Activated B cell treated with CpG ODN at 0.5 μM for 24 hours (primary cell): ENCODE data around the gene ANGPTL4. TPM values are rescaled to one million over a fixed set of nuclear protein-coding genes. Genes with fewer than 3 reads are reported as not detected.

Experiments
- ATAC-seq: fragments of 200-7000 bp; cut with Tn5 transposase; one replicate; pipeline ENCODE4 v1.10.0; 2021; ENCODE audit warnings: low read depth, mild to moderate bottlenecking, moderate library complexity
- CTCF ChIA-PET: fragments of 350-600 bp; sonication (Branson Sonifier 250); formaldehyde crosslinking; loops from one replicate; lab custom pipeline; 2021; ENCODE audit warnings: antibody characterized with exemption; lab: Charles Lee
- POLR2A ChIA-PET: fragments of 350-600 bp; sonication (Branson Sonifier 250); formaldehyde crosslinking; loops from one replicate; lab custom pipeline; 2021; ENCODE audit warnings: antibody characterized with exemption; lab: Charles Lee
- DNase-seq: peaks from one replicate; pipeline ENCODE4 v3.0.0; 2022
- H3K27ac Mint-ChIP-seq: one replicate; pipeline ENCODE4 v1.8.0; 2020; ENCODE audit warnings: mixed read lengths
- H3K27me3 Mint-ChIP-seq: one replicate; pipeline ENCODE4 v1.8.0; 2021; ENCODE audit warnings: mixed read lengths
- H3K36me3 Mint-ChIP-seq: one replicate; pipeline ENCODE4 v1.8.0; 2021; ENCODE audit warnings: low read depth, mixed read lengths
- H3K4me1 Mint-ChIP-seq: one replicate; pipeline ENCODE4 v1.8.0; 2021; ENCODE audit warnings: mixed read lengths
- H3K4me3 Mint-ChIP-seq: one replicate; pipeline ENCODE4 v1.8.0; 2020; ENCODE audit warnings: mild to moderate bottlenecking, mixed read lengths
- H3K9me3 Mint-ChIP-seq: one replicate; pipeline ENCODE4 v1.8.0; 2020; ENCODE audit warnings: mixed read lengths
- CTCF ChIP-seq: fragments of 200-600 bp; IDR thresholded peaks from one replicate; pipeline ENCODE4 v1.8.0; 2022; ENCODE audit warnings: antibody characterized with exemption, mild to moderate bottlenecking
- intact Hi-C: fragments of 100-400 bp; cut with micrococcal nuclease; formaldehyde crosslinking; loops from one replicate; pipeline ENCODE4 v1.15.1; 2024
- total RNA-seq: library from RNA; stranded (reverse); gene quantifications from 2 replicates; pipeline ENCODE4 v1.2.3, GENCODE V29; 2022

Gene ANGPTL4
- total RNA-seq, 1 donor from 2014 or later: not detected

GRCh38 chr19:8389891-8390616, 26.1 kb downstream of the ANGPTL4 start, which contains the start of gene RAB11B:
Gene RAB11B (plus strand): TSS chr19:8390360. CDS start chr19:8390417, 57 bp downstream.
- intact Hi-C loops: loop anchor here (1.0 to 10.0 kb wide), 7 partner anchors 23 to 470 kb away; partner anchors contain the start of genes HNRNPM, KANK3, MARCHF2 and NDUFA7
- POLR2A ChIA-PET: interaction anchor here (0.5 to 2.2 kb wide), 12 partner anchors 10 to 688 kb away, joined by 3 to 17 read pairs (median 4); partner anchors contain the start of genes FCER2, HNRNPM, MARCHF2 and NDUFA7
- Mint-ChIP-seq H3K36me3 (peaks cover 12% of the 10 kb centered on the region), H3K4me3 (peak within 1 kb of the TSS; percentile 95), H3K9me3 (peaks cover 3% of the 10 kb centered on the region), H3K4me1 (peaks cover 27% of the 10 kb centered on the region), H3K27me3 (no peaks in the 10 kb centered on the region), H3K27ac (peak within 1 kb of the TSS; percentile 94)
- ATAC-seq: peak; percentile 88
- no peak for TF ChIP-seq CTCF
- CTCF ChIA-PET: interaction anchor here (1.2 kb wide), 1 partner anchor 23 kb away, joined by 4 read pairs; the partner anchor contains the start of gene MARCHF2
- peak; percentile 92 for DNase-seq

- ChIA-PET POLR2A (interaction anchor here (0.5 to 2.2 kb wide), 12 partner anchors 9 to 689 kb away, joined by 3 to 17 read pairs (median 4); partner anchors contain the start of genes FCER2, HNRNPM, MARCHF2 and NDUFA7), CTCF (interaction anchor here (1.2 kb wide), 1 partner anchor 22 kb away, joined by 4 read pairs; the partner anchor contains the start of gene MARCHF2)
- DNase-seq: peak; percentile 86
- peaks cover 27% of the 10 kb centered on the region for H3K4me1 Mint-ChIP-seq
- H3K36me3 Mint-ChIP-seq: peaks cover 14% of the 10 kb centered on the region
- peaks cover 3% of the 10 kb centered on the region for H3K9me3 Mint-ChIP-seq
- H3K27ac Mint-ChIP-seq: peak overlapping the region; percentile 75
- no peak for TF ChIP-seq CTCF
- H3K27me3 Mint-ChIP-seq: no peaks in the 10 kb centered on the region
- peak overlapping the region; percentile 76 for H3K4me3 Mint-ChIP-seq
- intact Hi-C loops: loop anchor here (1.0 to 10.0 kb wide), 7 partner anchors 23 to 470 kb away; partner anchors contain the start of genes HNRNPM, KANK3, MARCHF2 and NDUFA7
- ATAC-seq: peak; percentile 64
Measured at GRCh38 chr19:8390617-8390981, 26.6 kb downstream of the ANGPTL4 start.

- peak overlapping the region; percentile 46 for H3K27ac Mint-ChIP-seq
- H3K27me3 Mint-ChIP-seq: no peaks in the 10 kb centered on the region
- H3K4me1 Mint-ChIP-seq: peaks cover 31% of the 10 kb centered on the region
- no peak for DNase-seq
- H3K4me3 Mint-ChIP-seq: peak overlapping the region; percentile 76
- ChIA-PET CTCF (interaction anchor here (1.2 kb wide), 1 partner anchor 22 kb away, joined by 4 read pairs; the partner anchor contains the start of gene MARCHF2), POLR2A (interaction anchor here (0.6 to 2.2 kb wide), 6 partner anchors 22 to 690 kb away, joined by 3 to 17 read pairs (median 7); partner anchors contain the start of genes FCER2, MARCHF2, NDUFA7 and RPS28)
- H3K36me3 Mint-ChIP-seq: peaks cover 19% of the 10 kb centered on the region
- peaks cover 3% of the 10 kb centered on the region for H3K9me3 Mint-ChIP-seq
- intact Hi-C loops: loop anchor here (5.0 to 10.0 kb wide), 2 partner anchors 49 to 127 kb away; partner anchors contain the start of gene KANK3
- no peak for TF ChIP-seq CTCF
- ATAC-seq: no peak
Measured at GRCh38 chr19:8391198-8392016, 27.5 kb downstream of the ANGPTL4 start.

GRCh38 chr19:8392017-8392591, 28.1 kb downstream of the ANGPTL4 start:
- Mint-ChIP-seq H3K36me3 (peaks cover 21% of the 10 kb centered on the region), H3K4me1 (peaks cover 36% of the 10 kb centered on the region), H3K27ac (peak overlapping the region; percentile 46), H3K9me3 (no peaks in the 10 kb centered on the region), H3K4me3 (no peak overlapping the region), H3K27me3 (no peaks in the 10 kb centered on the region)
- no peak for TF ChIP-seq CTCF
- ChIA-PET CTCF (no interaction called here), POLR2A (interaction anchor here (0.6 to 0.7 kb wide), 4 partner anchors 21 to 71 kb away, joined by 3 to 13 read pairs (median 4); partner anchors contain the start of genes MARCHF2, NDUFA7 and RPS28)
- DNase-seq (no peak), ATAC-seq (no peak)
- intact Hi-C loops: loop anchor here (5.0 to 10.0 kb wide), 2 partner anchors 50 to 127 kb away; partner anchors contain the start of gene KANK3
